Fibroblast of skin of back (primary cell): ENCODE measurements around the gene RASSF8.

ENCODE experiments used
- DNase-seq: peaks from one replicate; pipeline ENCODE4 v3.0.0-alpha.2; 2013

RASSF8 gene

GRCh38 chr12:25993901-25994651, 35.6 kb downstream of the RASSF8 start:
- peak; percentile 93 for DNase-seq

GRCh38 chr12:25994901-25995625, 36.6 kb downstream of the RASSF8 start:
- DNase-seq: peak; percentile 42

- peak; percentile 56 for DNase-seq
These were observed 37.4 kb downstream of the RASSF8 start for GRCh38 chr12:25995906-25996305.

GRCh38 chr12:25996677-25997076, 38.2 kb downstream of the RASSF8 start:
- DNase-seq: no peak

- DNase-seq: peak; percentile 97
These were observed 38.9 kb downstream of the RASSF8 start for GRCh38 chr12:25997201-25997963.

- DNase-seq: no peak
These were observed 42.4 kb downstream of the RASSF8 start for GRCh38 chr12:26000898-26001297.

GRCh38 chr12:26001530-26001929, 43.0 kb downstream of the RASSF8 start:
- DNase-seq: no peak

GRCh38 chr12:26003065-26003464, 44.6 kb downstream of the RASSF8 start:
- no peak for DNase-seq

GRCh38 chr12:26007566-26007965, 49.1 kb downstream of the RASSF8 start:
- no peak for DNase-seq

- no peak for DNase-seq
These were observed 51.1 kb downstream of the RASSF8 start for GRCh38 chr12:26009593-26009992.

GRCh38 chr12:26010293-26010821, 51.9 kb downstream of the RASSF8 start:
- DNase-seq: peak; percentile 36

GRCh38 chr12:26011099-26011498, 52.6 kb downstream of the RASSF8 start:
- peak; percentile 60 for DNase-seq

- DNase-seq: peak; percentile 52
These were observed 55.6 kb downstream of the RASSF8 start for GRCh38 chr12:26014085-26014484.

- DNase-seq: no peak
These were observed 58.0 kb downstream of the RASSF8 start for GRCh38 chr12:26016516-26016915.

GRCh38 chr12:26017484-26018211, 59.2 kb downstream of the RASSF8 start:
- DNase-seq: peak; percentile 47

GRCh38 chr12:26018926-26019325, 60.4 kb downstream of the RASSF8 start:
- DNase-seq: peak; percentile 54

GRCh38 chr12:26021534-26021933, 63.1 kb downstream of the RASSF8 start:
- DNase-seq: no peak

GRCh38 chr12:26022043-26022442, 63.6 kb downstream of the RASSF8 start:
- no peak for DNase-seq

GRCh38 chr12:26026713-26027112, 68.2 kb downstream of the RASSF8 start:
- DNase-seq: no peak

GRCh38 chr12:26027401-26027800, 68.9 kb downstream of the RASSF8 start:
- no peak for DNase-seq

GRCh38 chr12:26028953-26029735, 70.7 kb downstream of the RASSF8 start:
- peak; percentile 56 for DNase-seq

GRCh38 chr12:26029736-26030022, 71.2 kb downstream of the RASSF8 start:
- no peak for DNase-seq
